HUES48 (cell line): ENCODE data around the gene GART.
A peak's percentile ranks its signal among the peaks of the same experiment; 100 is the strongest.
"Not testable (repeated sequence)": the region's sequence is repeated elsewhere in the genome, so short reads cannot be mapped to it uniquely, and the experiment has no call there.

ENCODE experiments used
- H3K27ac ChIP-seq: one replicate; pipeline ENCODE4 v1.7.0; 2013; ENCODE audit warnings: low read depth, low read length, inconsistent platforms
- H3K27me3 ChIP-seq: 2 replicates; pipeline ENCODE4 v1.6.1; 2013; ENCODE audit warnings: mild to moderate bottlenecking, low read length; ENCODE audit not compliant: control insufficient read depth, insufficient read depth
- H3K36me3 ChIP-seq: 2 replicates; pipeline ENCODE4 v1.6.1; 2013; ENCODE audit warnings: low read length; ENCODE audit not compliant: control insufficient read depth, insufficient read depth
- H3K4me1 ChIP-seq: 2 replicates; pipeline ENCODE4 v1.6.1; 2013; ENCODE audit warnings: mild to moderate bottlenecking, low read length; ENCODE audit not compliant: control insufficient read depth, insufficient read depth
- H3K4me3 ChIP-seq: 2 replicates; pipeline ENCODE4 v1.5.1; 2013; ENCODE audit warnings: mild to moderate bottlenecking, low read depth, low read length
- H3K9ac ChIP-seq: 2 replicates; pipeline ENCODE4 v1.6.1; 2013; ENCODE audit warnings: mild to moderate bottlenecking, low read depth, low read length, moderate library complexity
- H3K9me3 ChIP-seq: 2 replicates; pipeline ENCODE4 v1.6.1; 2013; ENCODE audit warnings: low read length; ENCODE audit not compliant: control insufficient read depth, insufficient read depth

The GART gene

DNA sequence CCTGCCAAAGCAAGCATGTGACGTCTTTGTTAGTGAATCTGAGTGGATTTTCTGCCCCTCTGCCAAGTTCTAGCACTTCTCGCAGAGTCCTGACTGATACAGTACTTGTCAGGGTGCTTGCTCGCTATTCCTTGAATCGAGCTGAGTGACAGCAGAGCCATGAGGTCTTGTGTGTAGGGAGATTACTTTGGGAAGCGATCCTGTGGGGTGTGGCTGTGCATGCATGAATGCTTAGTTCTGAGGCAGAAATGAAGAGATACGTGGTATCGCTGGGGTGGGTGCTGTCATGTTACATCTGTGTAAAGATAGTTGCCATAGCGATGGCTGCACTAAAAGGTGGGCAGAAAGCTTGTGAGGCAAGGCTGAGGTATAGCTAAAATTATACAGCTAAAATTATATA is 31.1 kb downstream of the GART start:
- Histone ChIP-seq H3K36me3 (peaks cover 96% of the 10 kb centered on the region), H3K9ac (no peak overlapping the region), H3K9me3 (no peaks in the 10 kb centered on the region), H3K4me1 (no peaks in the 10 kb centered on the region), H3K27me3 (no peaks in the 10 kb centered on the region), H3K27ac (no peak overlapping the region), H3K4me3 (no peak overlapping the region)

GRCh38 chr21:33507003-33507402 is 34.9 kb downstream of the GART start:
- H3K27me3 ChIP-seq, H3K9me3 ChIP-seq, H3K27ac ChIP-seq, H3K4me3 ChIP-seq, H3K9ac ChIP-seq, H3K4me1 ChIP-seq: not testable (repeated sequence)
- peaks cover 86% of the 10 kb centered on the region for H3K36me3 ChIP-seq

GRCh38 chr21:33505833-33506232 is 36.1 kb downstream of the GART start:
- H3K27me3 ChIP-seq: no peaks in the 10 kb centered on the region
- no peak overlapping the region for H3K4me3 ChIP-seq
- peaks cover 76% of the 10 kb centered on the region for H3K36me3 ChIP-seq

DNA sequence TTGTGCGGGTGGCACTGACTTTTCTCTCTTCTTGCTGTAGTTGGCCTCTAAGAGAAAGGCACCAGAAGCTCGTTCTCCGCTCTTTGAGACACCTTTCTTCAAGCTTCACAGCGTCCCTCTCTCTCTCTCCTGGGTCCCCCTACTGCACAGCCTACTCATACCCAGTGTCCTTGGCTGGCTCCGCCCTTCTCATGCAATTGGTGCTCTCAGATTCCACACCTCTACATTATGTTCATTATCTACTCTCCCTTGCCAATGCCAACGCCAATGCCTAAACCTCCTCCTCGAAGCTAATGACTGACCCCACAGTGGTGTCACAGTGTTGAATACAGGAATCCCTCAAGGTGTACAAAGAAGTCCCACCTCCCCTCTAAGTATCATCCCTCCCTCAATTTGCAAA is 45.6 kb downstream of the GART start:
- H3K4me3 ChIP-seq: no peak overlapping the region
- no peaks in the 10 kb centered on the region for H3K36me3 ChIP-seq
- H3K9ac ChIP-seq: no peak overlapping the region
- peaks cover 19% of the 10 kb centered on the region for H3K4me1 ChIP-seq
- H3K27me3 ChIP-seq: no peaks in the 10 kb centered on the region
- no peak overlapping the region for H3K27ac ChIP-seq
- no peaks in the 10 kb centered on the region for H3K9me3 ChIP-seq

More at GRCh38 chr21:33505833-33506232, 36.1 kb downstream of the GART start:
- Histone ChIP-seq H3K9me3 (no peaks in the 10 kb centered on the region), H3K9ac (no peak overlapping the region), H3K4me1 (no peaks in the 10 kb centered on the region), H3K27ac (no peak overlapping the region)

DNA sequence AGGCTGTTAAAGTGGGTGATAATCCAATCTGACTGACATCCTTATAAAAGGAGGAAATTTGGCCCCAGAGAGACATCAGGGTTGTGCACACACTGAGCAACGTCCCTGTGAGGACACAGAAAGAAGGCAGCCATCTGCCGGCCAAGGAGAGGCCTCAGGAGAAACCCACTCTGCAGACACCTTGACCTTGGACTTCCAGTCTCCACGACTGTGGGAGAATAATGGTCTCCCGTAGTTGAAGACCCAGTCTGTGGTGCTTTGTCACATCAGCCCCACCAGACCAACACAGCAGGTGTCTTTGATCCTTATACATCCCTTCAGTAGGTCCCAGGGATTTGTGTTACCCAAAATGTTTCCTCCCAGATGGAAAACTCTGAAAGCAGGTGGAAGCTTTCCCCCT is 46.2 kb downstream of the GART start:
- Histone ChIP-seq H3K4me3 (no peak overlapping the region), H3K9me3 (no peaks in the 10 kb centered on the region), H3K36me3 (no peaks in the 10 kb centered on the region), H3K9ac (no peak overlapping the region), H3K4me1 (peaks cover 19% of the 10 kb centered on the region), H3K27ac (no peak overlapping the region), H3K27me3 (no peaks in the 10 kb centered on the region)

DNA sequence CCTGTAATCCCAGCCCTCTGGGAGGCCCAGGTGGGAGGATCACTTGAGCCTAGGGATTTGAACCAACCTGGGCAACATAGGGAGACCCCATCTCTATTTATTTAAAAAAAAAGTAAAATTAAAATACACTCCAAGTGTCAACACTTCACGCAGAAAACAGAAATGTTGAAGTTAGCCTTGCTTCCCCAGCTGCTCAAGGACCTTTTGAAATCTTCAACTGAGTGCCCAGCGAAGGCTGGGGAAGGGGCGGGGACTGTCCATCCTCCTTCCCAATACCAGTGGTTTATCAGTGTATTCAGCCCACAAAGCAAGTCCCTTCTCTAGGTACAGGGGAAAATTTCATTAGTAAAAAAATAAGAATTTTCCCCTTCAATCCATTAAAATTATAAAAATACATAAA is 48.2 kb downstream of the GART start:
- H3K4me3 ChIP-seq: no peak overlapping the region
- H3K9ac ChIP-seq: no peak overlapping the region
- H3K27ac ChIP-seq: no peak overlapping the region
- peaks cover 19% of the 10 kb centered on the region for H3K4me1 ChIP-seq
- H3K36me3 ChIP-seq: peaks cover 4% of the 10 kb centered on the region; the same call in 1 of the 2 replicates
- H3K9me3 ChIP-seq: no peaks in the 10 kb centered on the region
- H3K27me3 ChIP-seq: no peaks in the 10 kb centered on the region

DNA sequence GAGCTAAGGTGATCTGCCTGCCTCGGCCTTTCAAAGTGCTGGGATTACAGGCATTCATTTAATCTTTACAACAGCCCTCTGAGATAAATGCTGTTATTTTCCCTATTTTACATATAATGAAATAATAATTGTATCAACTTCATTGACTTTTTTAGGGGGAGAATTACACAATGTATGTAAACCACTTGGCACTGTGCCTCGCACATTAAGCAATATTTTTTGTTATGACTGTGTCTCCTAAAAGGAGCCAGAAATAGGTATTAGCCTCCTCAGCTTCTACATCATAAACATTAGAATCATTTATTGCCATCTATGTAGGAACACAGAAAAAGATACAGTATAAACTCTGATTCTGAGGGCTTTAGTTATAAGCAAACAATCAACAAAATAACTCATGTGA is 49.3 kb downstream of the GART start:
- peaks cover 8% of the 10 kb centered on the region; the same call in 1 of the 2 replicates for H3K36me3 ChIP-seq
- H3K27me3 ChIP-seq: no peaks in the 10 kb centered on the region
- peaks cover 19% of the 10 kb centered on the region for H3K4me1 ChIP-seq
- H3K4me3 ChIP-seq: no peak overlapping the region
- H3K9me3 ChIP-seq: no peaks in the 10 kb centered on the region
- no peak overlapping the region for H3K27ac ChIP-seq
- H3K9ac ChIP-seq: no peak overlapping the region

DNA sequence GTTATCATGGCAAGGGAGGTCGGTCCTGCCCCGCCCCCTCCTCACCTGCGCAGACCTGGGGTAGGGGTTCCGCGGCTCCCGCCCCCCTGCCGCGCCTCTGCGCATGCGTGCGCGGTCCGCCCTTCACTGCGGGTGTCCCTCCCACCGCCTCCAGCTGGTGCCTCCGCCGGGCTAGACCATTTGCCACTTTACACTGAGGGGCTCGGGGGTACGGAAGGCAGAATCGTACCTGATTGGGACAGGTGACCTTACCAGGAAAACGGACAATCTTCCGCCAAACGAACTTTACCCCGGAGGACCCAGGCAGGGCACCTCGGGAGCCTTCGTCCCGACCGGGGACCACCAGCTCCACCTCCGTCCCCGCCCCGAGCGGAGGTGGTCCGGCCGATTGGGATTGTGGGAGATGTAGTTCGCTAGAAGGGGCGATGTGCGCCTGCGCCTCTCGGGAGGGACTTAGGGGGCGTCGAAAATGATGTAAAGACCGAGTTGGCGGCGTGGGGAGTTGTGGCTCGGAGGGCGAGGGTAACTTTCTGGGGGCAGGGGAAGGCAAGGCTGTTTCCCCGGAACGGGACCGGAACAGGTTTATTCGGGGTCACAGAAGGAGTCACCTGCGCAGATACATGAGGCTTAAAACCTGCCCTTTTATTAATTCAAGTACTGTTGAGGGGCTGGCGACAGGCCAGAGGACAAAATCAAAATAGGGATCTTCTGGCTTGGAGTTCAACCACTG is 50.4 kb downstream of the GART start, which contains the start of gene DNAJC28:
Gene DNAJC28 (minus strand): TSS at position 344 of the 730 bp plus-strand sequence. CDS start 2,323 bp downstream, outside the sequence.
- Histone ChIP-seq H3K36me3 (peaks cover 8% of the 10 kb centered on the region; the same call in 1 of the 2 replicates), H3K27me3 (no peaks in the 10 kb centered on the region), H3K4me1 (peaks cover 17% of the 10 kb centered on the region), H3K27ac (peak within 1 kb of the TSS; percentile 82), H3K9ac (peak within 1 kb of the TSS; percentile 89), H3K4me3 (peak within 1 kb of the TSS; percentile 100), H3K9me3 (no peaks in the 10 kb centered on the region)

DNA sequence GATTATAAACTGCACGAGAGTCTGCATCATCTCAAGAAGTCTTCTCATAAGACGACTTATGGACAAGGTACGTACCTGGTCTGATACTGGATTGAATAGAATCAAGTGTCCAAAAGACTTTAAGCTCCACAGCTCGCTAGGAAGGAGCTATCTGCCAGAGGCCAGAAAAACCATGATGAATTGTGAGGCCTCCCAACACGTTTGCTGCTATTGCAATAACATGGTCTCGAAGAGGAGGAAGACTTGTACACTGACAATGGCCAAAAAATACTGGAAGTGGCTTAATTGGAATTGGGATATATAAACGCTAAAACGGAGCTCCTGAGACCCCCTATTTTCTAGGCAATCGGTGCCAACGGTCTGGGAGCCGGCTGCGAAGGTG is 50.9 kb downstream of the GART start:
- Histone ChIP-seq H3K36me3 (peaks cover 8% of the 10 kb centered on the region; the same call in 1 of the 2 replicates), H3K27me3 (no peaks in the 10 kb centered on the region), H3K27ac (peak overlapping the region; percentile 82), H3K4me3 (peak overlapping the region; percentile 100), H3K9me3 (no peaks in the 10 kb centered on the region), H3K9ac (no peak overlapping the region), H3K4me1 (peaks cover 12% of the 10 kb centered on the region)

DNA sequence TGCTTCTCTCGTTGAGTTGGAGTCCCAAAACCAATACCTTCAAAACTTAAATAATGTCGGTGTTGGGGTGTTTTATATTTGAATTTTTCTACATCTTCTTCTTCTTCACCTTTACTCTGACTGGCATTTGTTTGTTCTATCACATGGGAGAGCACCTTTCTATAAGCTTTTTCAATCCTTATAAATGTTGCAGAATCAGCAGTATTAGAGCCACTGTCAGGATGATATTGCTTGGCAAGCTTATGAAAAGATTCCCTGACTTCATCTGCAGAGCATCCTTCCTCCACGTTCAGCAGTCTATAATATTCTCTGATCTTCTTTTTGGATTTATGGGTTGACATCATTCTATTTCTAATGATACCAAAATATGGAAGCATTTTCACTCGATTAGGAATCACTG is 53.0 kb downstream of the GART start:
- Histone ChIP-seq H3K36me3 (peaks cover 8% of the 10 kb centered on the region; the same call in 1 of the 2 replicates), H3K9me3 (no peaks in the 10 kb centered on the region)

GRCh38 chr21:33487996-33488395 is 53.9 kb downstream of the GART start:
- H3K27me3 ChIP-seq: no peaks in the 10 kb centered on the region
- no peak overlapping the region for H3K9ac ChIP-seq
- H3K27ac ChIP-seq: no peak overlapping the region
- no peaks in the 10 kb centered on the region for H3K9me3 ChIP-seq
- peaks cover 8% of the 10 kb centered on the region; the same call in 1 of the 2 replicates for H3K36me3 ChIP-seq
- no peak overlapping the region for H3K4me3 ChIP-seq
- peaks cover 2% of the 10 kb centered on the region; the same call in 1 of the 2 replicates for H3K4me1 ChIP-seq

More for the DNA sequence above, 53.0 kb downstream of the GART start:
- Histone ChIP-seq H3K9ac (no peak overlapping the region), H3K27me3 (no peaks in the 10 kb centered on the region), H3K4me1 (peaks cover 2% of the 10 kb centered on the region; the same call in 1 of the 2 replicates), H3K27ac (no peak overlapping the region), H3K4me3 (no peak overlapping the region)
